Ascending aorta (tissue), 2 donors: ENCODE measurements around the gene DBN1. TPM values are rescaled to one million over a fixed set of nuclear protein-coding genes. Genes with fewer than 3 reads are reported as not detected.

Experiments
- DNase-seq, 2 donors: peaks; one replicate each; pipeline ENCODE4 v3.0.0-alpha.2; 2019; ENCODE audit warnings: low spot score in 2 of 2
- H3K27ac ChIP-seq, 2 donors: fragments of 200-600 bp; sonication (generic); one replicate each; pipeline ENCODE4 v1.5.1; 2016 to 2017; ENCODE audit warnings: mild to moderate bottlenecking in 1 of 2
- H3K27me3 ChIP-seq: fragments of 200-600 bp; sonication (generic); one replicate; pipeline ENCODE4 v1.5.1; 2017
- H3K36me3 ChIP-seq, 2 donors: fragments of 200-600 bp; sonication (generic); one replicate each; pipeline ENCODE4 v1.5.1; 2016
- H3K4me1 ChIP-seq, 2 donors: fragments of 200-600 bp; sonication (generic); one replicate each; pipeline ENCODE4 v1.5.1; 2016 to 2017; ENCODE audit warnings: mild to moderate bottlenecking in 1 of 2
- H3K4me3 ChIP-seq, 2 donors: fragments of 200-600 bp; sonication (generic); one replicate each; pipeline ENCODE4 v1.5.1; 2016 to 2017; ENCODE audit warnings: mild to moderate bottlenecking in 1 of 2
- H3K9me3 ChIP-seq, 2 donors: fragments of 200-600 bp; sonication (generic); one replicate each; pipeline ENCODE4 v1.5.1; 2016
- intact Hi-C: fragments of 100-400 bp; cut with DNase I; formaldehyde crosslinking; loops from one replicate; pipeline ENCODE4 v1.15.1; 2023
- total RNA-seq: library from RNA; depleted of rRNA; stranded (reverse); fragments of >200 nt; gene quantifications from one replicate; pipeline ENCODE4 v1.1.0, GENCODE V29; 2016
- TF ChIP-seq, protein P1 (sequence below), 3 experiments: fragments of 200-600 bp in 2 of 3; fragments of 450-650 bp in 1 of 3; sonication (generic) in 2 of 3; IDR thresholded peaks; one replicate each; pipeline ENCODE4 v1.5.1; 2016 to 2019; ENCODE audit warnings: antibody characterized with exemption in 3 of 3, mild to moderate bottlenecking in 1 of 3, moderate library complexity in 1 of 3

DBN1 gene
- total RNA-seq, 1 donor from 2014 or later: 151 TPM

DNA sequence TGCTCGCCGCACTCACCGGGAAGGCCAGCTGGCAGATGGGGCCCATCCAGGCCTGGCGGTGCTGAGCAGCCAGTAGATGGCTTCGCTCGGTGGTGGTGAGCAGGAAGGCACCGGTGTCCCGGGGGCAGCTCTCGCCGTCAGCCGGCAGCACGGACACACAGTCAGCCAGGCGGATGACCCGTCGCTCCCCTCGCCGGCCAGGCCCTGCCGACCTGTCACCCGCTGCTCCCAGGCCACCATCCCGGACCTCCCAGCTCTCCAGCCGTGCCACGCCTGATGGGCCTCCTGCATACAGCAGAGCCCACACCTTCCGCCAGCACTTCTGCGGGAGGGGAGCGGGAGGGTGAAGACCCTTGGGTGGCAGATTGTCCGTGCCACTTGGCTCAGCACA, 34.8 kb upstream of the DBN1 start:
- TF ChIP-seq, protein P1, sequence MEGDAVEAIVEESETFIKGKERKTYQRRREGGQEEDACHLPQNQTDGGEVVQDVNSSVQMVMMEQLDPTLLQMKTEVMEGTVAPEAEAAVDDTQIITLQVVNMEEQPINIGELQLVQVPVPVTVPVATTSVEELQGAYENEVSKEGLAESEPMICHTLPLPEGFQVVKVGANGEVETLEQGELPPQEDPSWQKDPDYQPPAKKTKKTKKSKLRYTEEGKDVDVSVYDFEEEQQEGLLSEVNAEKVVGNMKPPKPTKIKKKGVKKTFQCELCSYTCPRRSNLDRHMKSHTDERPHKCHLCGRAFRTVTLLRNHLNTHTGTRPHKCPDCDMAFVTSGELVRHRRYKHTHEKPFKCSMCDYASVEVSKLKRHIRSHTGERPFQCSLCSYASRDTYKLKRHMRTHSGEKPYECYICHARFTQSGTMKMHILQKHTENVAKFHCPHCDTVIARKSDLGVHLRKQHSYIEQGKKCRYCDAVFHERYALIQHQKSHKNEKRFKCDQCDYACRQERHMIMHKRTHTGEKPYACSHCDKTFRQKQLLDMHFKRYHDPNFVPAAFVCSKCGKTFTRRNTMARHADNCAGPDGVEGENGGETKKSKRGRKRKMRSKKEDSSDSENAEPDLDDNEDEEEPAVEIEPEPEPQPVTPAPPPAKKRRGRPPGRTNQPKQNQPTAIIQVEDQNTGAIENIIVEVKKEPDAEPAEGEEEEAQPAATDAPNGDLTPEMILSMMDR (IDR thresholded peaks at IDR 0.05): no peak
- intact Hi-C loops: no loop called here
- no peak overlapping the region for H3K27ac ChIP-seq
- H3K4me1 ChIP-seq: no peaks in the 10 kb centered on the region
- no peak for DNase-seq
- H3K9me3 ChIP-seq: no peaks in the 10 kb centered on the region
- H3K4me3 ChIP-seq: peak overlapping the region in 1 of 2 donors; percentile 57
- H3K36me3 ChIP-seq: peaks cover 27 to 29% of the 10 kb centered on the region in 2 donors
- H3K27me3 ChIP-seq: no peaks in the 10 kb centered on the region

DNA sequence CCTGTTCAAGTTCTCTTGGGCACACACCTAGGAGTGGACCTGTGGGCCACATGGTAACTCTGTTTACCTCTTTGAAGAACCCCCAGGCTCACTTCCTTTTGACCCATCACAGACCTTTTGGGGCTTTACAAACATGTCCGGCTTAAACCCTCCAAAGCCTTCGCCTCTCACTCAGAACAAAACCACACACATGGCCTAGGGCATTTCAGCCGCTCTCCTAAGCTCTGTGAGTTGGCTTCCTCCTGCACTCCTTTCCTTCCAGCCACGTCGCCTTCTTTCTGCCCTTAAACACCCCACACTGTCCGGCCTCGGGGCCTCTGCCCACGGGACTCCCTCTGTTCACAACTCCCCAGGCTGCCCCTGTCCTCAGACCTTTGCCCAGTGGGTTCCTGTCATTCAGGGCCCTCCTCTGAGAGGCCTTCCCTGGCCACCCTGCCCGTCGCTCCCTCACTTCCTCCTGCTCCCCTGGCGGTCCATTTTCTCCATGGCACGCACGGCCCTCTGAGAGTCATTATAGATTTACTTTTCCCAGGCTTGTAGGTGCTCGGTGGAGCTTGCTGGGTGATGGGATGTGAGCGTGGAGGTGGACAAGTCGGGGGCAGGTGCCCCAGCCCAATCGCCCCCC, 34.3 kb upstream of the DBN1 start:
- TF ChIP-seq, protein P1 (IDR thresholded peaks at IDR 0.05): no peak
- H3K4me3 ChIP-seq: peak overlapping the region in 1 of 2 donors; percentile 57
- peaks cover 22 to 24% of the 10 kb centered on the region in 2 donors for H3K36me3 ChIP-seq
- no peak for DNase-seq
- no peaks in the 10 kb centered on the region for H3K27me3 ChIP-seq
- H3K4me1 ChIP-seq: no peaks in the 10 kb centered on the region
- H3K27ac ChIP-seq: no peak overlapping the region
- H3K9me3 ChIP-seq: no peaks in the 10 kb centered on the region
- intact Hi-C loops: no loop called here

DNA sequence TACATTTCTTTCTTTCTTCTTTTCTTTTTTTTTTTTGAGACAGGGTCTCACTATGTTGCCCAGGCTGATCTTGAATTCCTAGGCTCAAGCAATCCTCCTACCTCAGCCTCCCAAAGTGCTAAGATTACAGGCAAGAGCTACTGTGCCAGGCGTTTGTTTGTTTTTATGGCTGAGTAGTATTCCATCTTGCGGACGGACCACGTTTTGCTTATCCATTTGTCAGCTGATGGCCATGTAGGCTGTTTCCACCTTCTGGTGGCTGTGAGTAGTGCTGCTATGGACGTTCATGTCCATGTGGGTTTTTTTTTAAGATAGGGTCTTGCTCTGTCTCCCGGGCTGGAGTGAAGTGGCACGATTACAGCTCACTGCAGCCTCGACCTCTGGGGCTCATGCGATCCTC, 33.7 kb upstream of the DBN1 start:
- no peaks in the 10 kb centered on the region for H3K4me1 ChIP-seq
- no peak overlapping the region for H3K27ac ChIP-seq
- no peaks in the 10 kb centered on the region for H3K27me3 ChIP-seq
- peaks cover 16 to 19% of the 10 kb centered on the region in 2 donors for H3K36me3 ChIP-seq
- intact Hi-C loops: no loop called here
- no peak overlapping the region for H3K4me3 ChIP-seq
- TF ChIP-seq, protein P1 (IDR thresholded peaks at IDR 0.05): no peak
- no peaks in the 10 kb centered on the region for H3K9me3 ChIP-seq
- DNase-seq: no peak

DNA sequence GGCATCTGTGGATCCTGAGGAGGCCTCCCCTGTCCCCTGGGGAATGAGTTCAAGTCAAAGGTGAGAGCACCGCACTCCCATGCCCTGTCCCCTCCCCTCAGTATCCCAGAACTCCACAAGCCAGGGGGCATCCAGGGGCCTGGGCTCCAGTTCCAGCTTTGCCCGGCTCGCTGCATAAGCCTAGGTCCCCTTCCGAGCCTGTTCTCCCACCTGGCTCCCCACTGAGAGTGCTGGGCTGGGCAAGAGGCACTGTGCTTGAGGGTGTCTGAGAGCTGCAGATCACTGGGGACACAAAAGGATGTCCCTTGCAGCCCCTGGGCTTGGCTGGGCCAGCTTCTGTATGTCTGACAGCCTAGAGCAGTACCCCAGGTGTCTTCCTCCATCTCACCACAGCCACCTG, 31.6 kb upstream of the DBN1 start:
- Histone ChIP-seq H3K36me3 (peaks cover 0 to 3% of the 10 kb centered on the region in 2 donors), H3K27ac (no peak overlapping the region), H3K4me1 (no peaks in the 10 kb centered on the region), H3K27me3 (no peaks in the 10 kb centered on the region), H3K4me3 (no peak overlapping the region), H3K9me3 (no peaks in the 10 kb centered on the region)
- no peak for DNase-seq
- TF ChIP-seq, protein P1 (IDR thresholded peaks at IDR 0.05): no peak
- intact Hi-C loops: no loop called here

DNA sequence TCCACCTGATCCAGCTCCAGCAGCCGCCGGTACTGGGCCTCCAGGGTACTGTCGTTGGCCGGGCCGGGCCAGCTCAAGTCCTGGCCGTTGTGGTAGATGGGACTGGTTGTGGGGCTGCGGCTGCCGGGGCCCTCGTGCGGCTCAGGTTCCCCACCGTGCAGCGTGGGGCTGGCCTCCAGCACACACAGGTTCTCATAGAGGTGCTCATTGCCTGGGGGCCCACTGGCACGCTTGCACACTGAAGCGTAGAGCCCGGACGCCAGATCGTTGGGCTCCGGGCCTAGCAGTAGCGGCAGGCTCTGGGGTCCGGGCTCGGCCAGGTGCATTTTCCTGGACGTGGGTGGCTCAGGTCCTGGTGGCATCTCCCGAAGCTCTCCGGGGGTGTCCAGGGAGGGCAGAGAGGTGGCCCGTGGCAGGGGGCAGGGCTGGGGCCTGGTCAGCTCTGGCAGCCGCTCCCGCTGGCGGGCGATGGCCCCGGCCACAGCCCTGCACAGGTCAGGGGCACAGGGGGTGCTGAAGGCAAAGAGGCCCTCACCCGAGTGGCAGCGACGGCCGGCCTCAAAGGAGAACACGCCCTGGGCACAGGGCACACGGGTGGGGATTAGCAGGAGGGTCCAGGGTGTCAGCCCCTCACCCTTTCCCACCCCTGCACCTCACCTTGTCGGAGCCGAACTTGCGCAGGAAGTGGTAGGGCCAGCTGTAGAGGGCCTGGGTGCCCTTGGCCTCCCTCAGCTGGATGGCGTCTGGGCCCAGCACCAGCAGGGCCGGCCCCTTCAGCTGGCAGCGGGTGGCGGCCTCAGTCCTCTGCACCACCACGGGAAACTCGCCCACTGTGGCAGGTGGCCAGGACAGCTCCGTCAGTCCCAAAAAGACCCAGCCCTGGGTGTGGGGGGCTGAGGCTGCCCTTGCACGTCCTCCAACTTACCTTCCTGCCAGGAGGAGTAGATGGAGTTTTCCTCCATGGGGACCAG, 30.9 kb upstream of the DBN1 start:
- Histone ChIP-seq H3K27ac (no peak overlapping the region), H3K27me3 (no peaks in the 10 kb centered on the region), H3K4me3 (no peak overlapping the region), H3K9me3 (no peaks in the 10 kb centered on the region), H3K36me3 (peaks cover 0 to 3% of the 10 kb centered on the region in 2 donors), H3K4me1 (no peaks in the 10 kb centered on the region)
- intact Hi-C loops: no loop called here
- no peak for DNase-seq
- TF ChIP-seq, protein P1 (IDR thresholded peaks at IDR 0.05): no peak
